HG03469 (cell line): ENCODE results near the gene BRMS1L.

Source experiments
- ATAC-seq: cut with Tn5 transposase; IDR thresholded peaks from one replicate; pipeline ENCODE4 v1.9.1; 2021; ENCODE audit warnings: mild to moderate bottlenecking, moderate library complexity, moderate number of reproducible peaks; ENCODE audit not compliant: unreplicated experiment

The BRMS1L gene

DNA sequence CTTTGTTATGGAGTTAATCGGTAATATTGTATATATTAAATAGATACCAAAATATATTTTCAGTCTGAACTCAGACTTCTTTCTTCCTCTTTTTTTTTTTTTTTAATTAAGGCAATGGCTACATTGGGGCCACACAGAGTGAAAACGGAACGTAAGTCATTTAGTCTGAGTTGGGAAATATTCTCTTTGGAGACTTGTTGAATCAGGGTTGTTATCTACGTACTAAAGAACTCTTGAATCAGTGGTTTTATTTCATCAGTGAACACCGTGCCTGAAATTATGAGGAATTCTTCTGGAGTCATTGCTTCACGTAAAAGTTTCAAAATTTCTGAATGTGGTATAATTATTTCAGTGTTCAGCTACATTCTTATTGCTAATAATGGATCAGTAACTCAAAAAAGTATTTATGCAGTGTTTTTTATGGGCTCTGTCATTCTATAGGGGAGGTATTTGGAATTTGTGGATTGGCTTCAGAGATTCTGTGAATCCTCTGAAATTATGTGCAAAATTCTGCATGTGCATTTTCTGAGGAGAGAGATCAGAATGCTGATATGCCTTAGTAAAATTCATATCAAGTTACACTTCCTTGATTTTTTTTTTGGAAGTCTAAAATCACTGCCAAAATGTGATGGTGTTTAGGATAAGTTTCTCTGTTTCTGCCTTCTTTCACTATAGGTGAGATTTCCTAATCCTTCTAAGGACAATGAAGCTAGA is 39.6 kb downstream of the BRMS1L start:
- no peak for ATAC-seq

DNA sequence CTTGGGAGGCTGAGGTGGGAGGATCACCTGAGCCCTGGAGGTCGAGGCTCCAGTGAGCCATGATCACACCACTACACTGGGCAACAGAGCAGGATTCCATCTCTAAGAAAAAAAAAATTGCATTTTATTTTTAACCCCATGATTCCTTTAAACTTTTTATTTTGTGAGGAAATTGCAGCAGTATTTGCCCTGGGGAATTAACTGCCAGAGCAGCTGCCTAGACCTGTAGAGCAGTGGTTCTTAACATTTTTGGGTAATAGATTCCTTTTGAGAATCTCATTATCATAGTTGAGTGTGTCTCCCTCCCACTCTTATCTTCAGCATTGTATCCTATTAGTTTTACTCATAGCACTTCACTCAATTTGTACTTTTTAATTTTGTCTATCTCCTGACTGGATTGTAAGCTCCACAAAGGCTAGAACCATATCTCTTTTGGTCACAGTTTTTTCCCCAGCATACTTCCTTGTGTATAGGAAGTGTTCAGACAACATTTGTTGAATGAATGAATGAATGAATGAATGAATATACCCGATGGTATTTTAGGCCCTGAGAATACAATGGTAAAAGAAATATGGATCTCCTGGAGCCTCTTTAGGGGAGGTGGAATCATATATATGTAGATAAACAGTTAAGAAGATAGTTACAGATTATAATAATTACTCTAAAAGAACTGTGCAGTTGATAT is 40.6 kb downstream of the BRMS1L start:
- no peak for ATAC-seq

DNA sequence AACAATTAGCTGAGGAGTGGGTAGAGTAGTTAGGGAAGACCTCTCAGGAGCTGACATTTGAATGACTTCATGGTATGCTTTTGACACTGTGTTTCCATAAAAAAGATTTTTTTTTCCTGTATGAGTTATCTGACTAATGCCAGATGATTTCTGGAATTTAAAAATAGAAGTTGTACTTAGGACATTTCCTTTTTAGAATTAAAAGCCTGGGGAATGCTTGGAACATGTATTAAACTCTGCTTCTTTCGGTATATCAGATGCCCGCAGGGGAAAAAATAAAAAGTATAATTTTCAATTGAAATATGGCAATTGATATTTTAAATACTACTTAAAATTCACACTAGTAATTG is 41.1 kb downstream of the BRMS1L start:
- no peak for ATAC-seq

DNA sequence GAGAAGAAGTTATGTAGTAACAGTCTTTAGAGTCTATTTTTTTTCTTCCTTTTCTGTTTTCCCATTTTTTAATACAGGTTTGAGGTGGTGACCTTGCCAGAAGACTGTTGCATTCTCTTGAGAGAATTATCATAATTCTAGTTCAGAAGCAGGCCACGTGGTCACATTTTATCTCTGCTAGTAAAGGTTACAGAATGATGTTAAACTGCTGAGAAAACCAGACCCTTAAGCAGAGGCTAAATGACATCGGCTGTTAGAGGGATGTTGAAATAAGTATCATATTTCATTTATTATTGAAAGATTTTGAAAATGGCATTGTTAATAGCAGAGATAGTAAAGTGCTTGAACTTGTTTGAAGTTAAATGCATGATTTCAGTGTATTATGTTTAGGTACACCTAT is 49.2 kb downstream of the BRMS1L start:
- no peak for ATAC-seq

DNA sequence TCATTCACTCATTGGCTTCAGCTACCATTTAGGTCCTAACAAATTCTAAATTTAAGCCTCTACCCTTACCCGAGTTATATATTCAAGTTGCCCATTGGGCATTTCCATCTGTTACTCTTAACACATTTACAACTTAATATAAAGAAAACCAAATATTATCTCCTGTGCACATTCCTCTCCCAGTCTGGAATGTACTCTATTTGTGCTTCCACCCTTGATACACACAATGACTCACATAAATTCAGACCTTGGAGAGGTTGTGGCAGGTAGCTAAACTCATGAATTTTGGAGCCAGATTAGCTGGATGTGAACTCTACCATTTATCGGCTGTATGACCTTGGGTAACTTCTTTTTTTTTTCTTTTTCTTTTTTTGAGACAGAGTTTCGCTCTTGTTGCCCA is 51.1 kb downstream of the BRMS1L start:
- no peak for ATAC-seq

DNA sequence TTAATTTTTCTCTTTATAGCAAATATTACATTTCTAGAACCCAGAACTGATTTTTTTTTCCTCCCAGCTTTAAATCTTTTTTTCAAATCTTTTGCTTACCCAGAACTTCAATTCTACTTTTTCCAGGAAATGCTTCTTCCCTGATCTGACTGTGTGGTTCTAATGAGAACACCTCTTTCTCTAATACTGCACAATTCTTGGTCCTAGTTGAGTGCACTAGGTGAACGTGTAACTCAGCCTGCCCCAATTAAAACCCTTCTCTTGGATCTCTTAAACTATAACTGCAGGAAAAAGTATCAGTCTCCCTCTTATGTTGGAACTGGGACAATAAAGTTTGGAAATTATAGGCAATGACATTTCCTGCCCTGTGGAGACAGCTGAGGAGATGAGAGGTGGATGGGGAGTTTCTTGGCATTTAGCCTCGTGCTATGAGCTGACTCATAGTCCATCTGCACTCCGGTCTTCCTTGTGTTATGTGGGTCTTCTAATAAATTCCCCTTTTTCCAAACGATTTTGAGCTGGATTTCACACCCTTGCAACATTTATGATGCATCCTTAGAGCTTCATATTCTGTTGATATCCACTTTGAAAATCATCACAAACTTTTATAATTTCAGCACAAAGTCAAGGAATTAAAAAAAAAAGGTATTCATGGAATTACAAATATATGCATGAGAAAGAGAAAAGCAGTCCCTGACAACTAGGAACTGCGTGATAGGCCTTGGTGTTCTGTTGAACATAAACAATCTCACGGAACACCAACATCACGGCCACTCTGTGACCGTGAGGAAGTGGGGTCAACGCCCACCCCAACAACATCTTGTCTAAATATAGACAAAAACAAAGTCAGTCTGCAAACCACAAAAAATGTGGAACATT is 52.4 kb downstream of the BRMS1L start:
- no peak for ATAC-seq

DNA sequence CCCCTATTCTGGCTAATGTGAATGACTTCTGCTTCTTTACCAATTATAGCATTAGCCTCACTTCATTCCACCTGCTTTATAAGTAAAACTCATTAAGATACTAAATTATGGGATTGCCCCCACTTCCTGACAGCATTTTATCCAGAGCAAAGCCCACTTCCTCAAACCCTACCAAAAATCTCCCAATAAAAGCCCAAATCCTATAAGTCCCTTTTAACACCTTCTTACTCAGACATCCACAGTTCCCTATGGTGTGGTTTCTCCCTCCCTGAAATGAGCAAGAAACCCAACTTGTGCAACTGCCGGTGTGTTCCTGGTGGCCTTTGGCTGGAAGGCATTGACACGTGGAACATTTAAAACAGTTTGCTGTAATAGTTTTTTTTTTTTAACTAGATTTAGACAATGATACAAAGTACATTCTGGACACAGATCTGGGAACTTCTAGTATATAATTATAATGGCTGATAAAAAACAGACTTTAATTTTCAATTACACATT is 53.1 kb downstream of the BRMS1L start:
- ATAC-seq: no peak

DNA sequence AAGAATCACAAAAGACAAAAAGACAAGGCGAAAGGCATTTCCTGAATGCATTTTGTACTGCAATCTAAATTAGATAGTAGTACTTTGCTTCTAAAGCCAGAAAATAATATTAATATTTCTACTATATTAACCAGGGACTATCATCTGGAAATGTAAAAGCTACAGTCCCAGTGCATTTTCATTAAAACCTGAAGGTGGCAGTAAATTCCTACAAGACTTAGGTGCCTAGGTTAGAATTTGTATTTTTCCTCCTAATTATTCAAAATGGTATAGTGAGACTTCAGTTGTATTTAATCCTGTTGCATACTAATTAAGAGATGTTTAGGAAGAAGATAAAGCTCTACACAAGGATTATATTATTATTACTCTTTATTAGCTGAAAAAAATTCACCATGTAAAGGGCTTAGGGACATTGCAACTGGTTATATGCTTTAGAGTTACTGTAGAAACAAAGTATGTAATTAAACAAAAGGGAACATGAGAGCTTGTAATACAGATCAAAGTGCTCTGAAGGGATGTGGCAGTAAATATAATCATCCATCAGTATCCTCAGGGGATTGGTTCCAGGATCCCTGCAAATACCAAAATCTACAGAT is 53.6 kb downstream of the BRMS1L start:
- ATAC-seq: no peak

DNA sequence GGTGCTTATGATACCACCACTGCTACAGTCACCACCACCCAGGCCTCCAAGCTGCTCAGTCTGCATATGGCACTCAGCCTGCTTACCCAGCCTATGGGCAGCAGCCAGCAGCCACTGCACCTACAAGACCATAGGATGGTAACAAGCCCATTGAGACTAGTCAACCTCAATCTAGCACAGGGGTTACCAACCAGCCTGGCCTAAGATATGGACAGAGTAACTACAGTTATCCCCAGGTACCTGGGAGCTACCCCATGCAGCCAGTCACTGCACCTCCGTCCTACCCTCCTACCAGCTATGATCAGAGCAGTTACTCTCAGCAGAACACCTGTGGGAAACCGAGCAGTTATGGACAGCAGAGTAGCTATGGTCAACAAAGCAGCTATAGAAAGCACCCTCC is 55.1 kb downstream of the BRMS1L start:
- ATAC-seq: no peak

DNA sequence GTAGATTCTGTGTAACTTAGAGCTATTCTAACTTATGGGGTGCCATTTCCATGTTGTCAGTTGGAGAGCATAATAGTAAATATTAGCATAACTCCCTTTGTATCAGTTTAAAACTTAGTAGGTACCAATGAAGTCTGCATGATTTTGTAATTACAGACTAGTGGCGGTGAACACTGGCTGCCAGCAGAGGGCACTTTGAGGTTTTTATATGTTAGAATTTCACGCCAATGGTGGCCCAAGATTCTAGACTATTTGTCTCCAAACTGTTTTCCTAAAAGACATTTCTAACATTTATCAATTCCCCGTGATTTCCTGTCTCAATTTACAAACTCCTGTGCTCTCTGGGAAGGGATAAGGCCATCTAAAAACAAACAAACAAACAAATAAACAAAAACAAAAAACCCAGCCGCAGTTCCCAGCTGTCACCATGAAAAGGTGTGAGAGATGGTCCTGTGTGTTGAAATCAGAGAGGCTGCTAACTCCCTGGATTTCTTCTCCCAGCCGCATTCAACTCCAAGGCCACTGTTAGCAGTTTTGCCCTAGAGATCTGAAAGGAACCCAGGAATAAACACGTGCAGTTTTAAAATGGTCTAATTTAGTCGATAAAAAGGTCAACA is 57.6 kb downstream of the BRMS1L start:
- no peak for ATAC-seq

DNA sequence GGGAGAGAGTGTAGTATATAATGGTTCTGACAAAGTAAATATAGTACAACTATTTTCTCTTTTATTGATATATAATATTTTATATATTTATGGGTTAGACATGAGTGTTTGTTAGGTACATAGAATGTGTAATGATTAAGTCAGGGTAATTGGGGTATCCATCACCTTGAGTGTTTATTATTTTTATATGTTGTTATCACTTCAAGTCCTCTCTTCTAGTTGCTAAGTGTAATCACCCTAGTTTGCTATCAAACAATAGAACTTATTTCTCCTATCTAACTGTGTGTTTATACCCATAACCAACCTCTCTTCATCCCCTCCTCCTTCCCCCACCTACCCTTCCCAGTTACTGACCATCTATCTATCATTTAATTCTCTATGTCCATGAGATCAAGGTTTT is 64.2 kb downstream of the BRMS1L start:
- no peak for ATAC-seq

DNA sequence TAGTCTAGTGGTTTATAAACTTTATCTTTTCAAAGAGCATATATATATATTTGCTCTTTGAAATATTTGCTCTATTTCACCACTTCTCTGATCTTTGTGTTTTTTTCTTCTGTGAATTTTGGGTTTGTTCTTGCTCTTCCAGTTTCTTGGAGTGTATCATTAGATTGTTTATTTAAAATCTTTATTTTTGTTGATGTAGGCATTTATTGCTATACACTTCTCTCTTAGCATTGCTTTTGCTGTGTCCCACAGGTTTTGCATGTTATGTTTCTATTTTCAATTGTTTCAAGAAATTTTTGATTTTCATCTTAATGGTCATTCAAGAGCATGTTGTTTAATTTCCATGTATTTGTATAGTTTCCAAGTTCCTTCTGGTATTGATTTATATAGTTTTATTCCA is 69.1 kb downstream of the BRMS1L start:
- no peak for ATAC-seq

DNA sequence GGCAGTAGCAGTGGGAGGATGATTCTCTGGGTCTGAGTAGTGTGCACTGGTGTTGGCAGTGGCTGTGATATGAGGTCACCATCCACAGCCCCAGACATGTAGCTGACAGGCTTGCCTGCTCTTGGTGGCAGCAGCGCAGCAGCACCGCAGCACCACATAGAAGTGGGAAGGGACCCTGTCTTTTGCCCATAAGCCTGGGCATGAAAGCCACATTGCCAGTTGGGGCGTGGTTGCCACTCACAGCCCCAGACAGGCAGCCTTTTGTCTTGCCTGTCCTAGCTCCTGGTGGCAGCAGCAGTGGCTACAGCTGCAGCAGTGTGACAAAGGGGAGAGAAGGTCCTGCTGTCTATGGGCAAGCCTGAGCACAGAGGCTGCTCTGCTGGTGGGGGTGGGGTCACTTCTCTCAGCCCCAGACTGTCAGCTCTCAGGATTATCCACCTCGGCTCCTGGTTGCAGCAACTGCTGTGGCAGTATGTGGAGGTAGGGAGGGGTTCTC is 71.5 kb downstream of the BRMS1L start:
- no peak for ATAC-seq

DNA sequence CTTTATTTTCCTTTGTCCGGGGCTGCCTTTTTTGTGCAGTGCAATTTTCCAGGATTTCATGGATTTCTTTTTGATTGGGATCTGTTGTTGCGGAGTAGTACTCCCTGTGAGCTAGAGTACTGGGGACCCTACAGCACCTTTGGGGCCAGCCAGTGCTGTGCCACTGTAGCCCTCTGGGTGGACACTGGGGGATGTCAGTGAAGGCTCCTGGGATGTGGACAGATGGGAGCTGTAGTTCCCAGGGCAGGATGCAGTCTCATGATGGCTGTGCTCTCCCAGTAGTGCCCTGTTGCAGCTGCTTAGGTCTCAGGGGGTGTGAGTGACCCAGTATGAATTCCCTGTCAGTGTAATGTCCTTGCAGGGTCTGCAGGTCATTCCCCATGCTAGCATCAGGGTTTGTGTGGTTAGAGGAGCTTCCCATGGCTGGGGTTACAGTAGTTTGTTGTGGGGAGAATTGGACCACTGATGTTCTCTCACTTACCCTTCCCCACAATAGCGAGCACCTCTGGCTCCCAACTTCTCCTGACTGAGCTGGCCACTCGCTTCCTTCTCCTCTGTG is 72.2 kb downstream of the BRMS1L start:
- no peak for ATAC-seq

DNA sequence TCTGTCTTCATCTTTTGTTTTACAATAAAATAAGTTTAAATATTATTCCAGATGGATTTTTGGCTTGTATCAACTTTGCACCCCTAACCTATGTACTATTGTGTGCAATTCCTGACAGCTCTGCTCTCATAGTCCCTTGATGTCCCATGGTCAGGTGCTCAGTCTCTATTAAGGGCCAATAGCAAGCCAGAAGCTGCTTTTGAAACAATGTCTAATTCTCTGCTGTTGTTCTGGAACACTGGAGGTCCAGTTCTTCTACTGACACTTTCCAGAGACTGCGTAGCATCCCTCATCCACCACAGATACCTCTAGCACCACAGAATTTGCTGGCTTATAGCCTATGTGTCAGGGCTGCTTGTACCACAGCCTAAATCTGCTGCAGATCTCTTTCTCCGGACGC is 74.6 kb downstream of the BRMS1L start:
- ATAC-seq: no peak

DNA sequence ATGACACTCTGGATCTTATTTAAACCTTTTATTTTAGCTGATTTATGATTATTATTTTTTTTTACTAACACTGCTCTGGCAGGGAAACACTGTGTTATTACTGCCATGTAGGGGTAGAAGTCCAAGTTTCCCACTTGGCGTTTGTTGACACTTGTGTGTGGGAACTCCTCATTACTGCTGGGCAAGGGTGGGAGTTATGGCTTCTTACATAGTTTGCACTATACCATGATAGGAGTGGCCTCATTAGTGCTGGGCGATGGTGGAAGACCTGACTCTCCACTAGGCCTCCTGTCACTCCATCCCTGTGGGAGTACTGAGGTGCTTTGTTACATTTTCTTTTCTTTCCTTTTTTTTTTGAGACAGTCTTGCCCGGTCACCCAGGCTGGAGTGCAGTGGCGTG is 83.5 kb downstream of the BRMS1L start:
- ATAC-seq: no peak

DNA sequence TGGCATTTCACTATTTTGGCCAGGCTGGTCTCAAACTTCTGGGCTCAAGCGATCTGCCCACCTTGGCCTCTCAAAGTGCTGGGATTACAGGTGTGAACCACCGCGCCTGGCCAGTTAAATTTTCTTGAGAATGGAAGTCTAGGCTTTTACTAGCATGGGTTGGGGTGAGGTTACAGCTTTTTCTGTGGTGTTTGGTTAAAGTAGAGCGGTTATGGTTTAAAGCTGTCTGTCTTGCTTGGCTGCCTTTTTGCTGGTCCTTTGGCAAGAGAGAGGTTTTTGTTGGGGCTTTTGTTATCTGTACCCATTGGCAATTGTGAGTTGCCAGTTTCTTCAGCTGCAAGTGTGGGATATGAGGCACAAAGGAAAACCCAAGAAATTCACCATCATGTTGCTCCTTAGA is 84.1 kb downstream of the BRMS1L start:
- ATAC-seq: no peak

DNA sequence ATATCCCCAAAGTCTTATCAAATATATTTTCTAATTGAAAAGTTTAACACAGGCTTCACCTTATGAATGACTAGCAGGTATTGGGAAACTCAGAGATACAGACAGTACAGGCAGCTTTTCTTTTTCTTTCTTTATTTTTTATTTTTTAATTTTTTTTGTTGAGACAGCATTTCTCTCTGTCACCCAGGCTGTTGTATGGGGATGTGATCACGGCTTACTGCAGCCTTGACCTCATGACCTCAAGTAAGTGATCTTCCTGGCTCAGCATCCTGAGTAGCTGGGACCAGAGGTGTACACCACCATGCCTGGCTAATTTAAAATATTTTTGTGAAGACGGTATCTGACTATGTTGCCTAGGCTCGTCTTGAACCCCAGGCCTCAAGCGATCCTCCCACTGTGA is 85.0 kb downstream of the BRMS1L start:
- ATAC-seq: no peak

DNA sequence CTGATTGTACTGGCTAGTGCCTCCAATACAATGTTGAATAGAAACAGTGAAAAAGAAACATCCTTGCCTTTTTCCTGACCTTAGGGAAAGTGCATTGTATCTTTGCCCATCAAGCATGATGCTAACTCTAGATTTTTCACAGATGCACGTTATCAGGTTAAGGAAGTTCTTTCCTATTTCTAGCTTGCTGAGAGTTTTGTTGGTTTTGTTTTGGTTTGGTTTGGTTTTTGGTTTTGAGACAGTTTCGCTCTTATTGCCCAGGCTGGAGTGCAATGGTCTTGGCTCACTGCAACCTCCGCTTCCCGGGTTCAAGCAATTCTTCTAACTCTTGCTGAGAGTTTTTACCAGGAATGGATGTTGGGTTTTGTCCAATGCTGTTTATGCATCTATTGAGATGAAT is 89.0 kb downstream of the BRMS1L start:
- ATAC-seq: no peak

DNA sequence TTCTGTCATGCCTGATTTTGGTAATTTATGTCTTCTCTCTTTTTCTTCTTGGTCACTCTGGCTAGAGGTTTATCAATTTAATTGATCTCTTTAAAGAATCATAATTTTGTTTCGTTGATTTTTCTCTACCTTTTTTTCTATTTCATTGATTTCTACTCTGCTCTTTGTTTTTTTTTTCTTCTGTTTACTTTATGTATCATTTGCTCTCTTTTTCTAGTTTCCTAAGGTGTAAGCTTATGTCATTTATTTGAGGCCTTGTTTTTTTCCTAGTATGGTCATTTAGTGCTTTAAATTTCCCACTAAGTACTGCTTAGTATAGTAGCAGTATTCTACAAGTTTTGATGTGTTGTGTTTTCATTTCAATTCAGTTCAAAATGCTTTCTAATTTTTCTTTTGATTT is 89.6 kb downstream of the BRMS1L start:
- ATAC-seq: no peak
